Measurements from ENCODE around the gene PACS1. TPM values are rescaled to one million over a fixed set of nuclear protein-coding genes. Genes with fewer than 3 reads are reported as not detected.

The PACS1 gene
- total RNA-seq, 1 donor from 2014 or later = 22.6 TPM

GRCh38 chr11:66142370-66143263 lies 72.5 kb downstream of the PACS1 start:
- DNase-seq (ENCODE audit: low read depth in 2 of 2) = no peak

GRCh38 chr11:66143264-66143566 lies 73.1 kb downstream of the PACS1 start:
- no peak for DNase-seq (ENCODE audit: low read depth in 2 of 2)

- DNase-seq (ENCODE audit: low read depth in 2 of 2) = no peak
Observed at GRCh38 chr11:66143996-66144678, 74.1 kb downstream of the PACS1 start.

- peak in 1 of 2 donors; percentile 46 for DNase-seq (ENCODE audit: low read depth in 2 of 2)
Observed at GRCh38 chr11:66146074-66146473, 76.0 kb downstream of the PACS1 start.

- no peak for DNase-seq (ENCODE audit: low read depth in 2 of 2)
Observed at GRCh38 chr11:66146940-66147339, 76.9 kb downstream of the PACS1 start.

GRCh38 chr11:66150140-66150539 lies 80.1 kb downstream of the PACS1 start:
- peak; percentile 43 to 49 for DNase-seq (ENCODE audit: low read depth in 2 of 2)

- DNase-seq (ENCODE audit: low read depth in 2 of 2) = no peak
Observed at GRCh38 chr11:66150725-66151124, 80.7 kb downstream of the PACS1 start.

- no peak for DNase-seq (ENCODE audit: low read depth in 2 of 2)
Observed at GRCh38 chr11:66151273-66151672, 81.2 kb downstream of the PACS1 start.

GRCh38 chr11:66154109-66154508 lies 84.0 kb downstream of the PACS1 start:
- no peak for DNase-seq (ENCODE audit: low read depth in 2 of 2)

- DNase-seq (ENCODE audit: low read depth in 2 of 2) = no peak
Observed at GRCh38 chr11:66155387-66156073, 85.5 kb downstream of the PACS1 start.

- peak; percentile 17 to 26 for DNase-seq (ENCODE audit: low read depth in 2 of 2)
Observed at GRCh38 chr11:66157182-66157864, 87.3 kb downstream of the PACS1 start.

GRCh38 chr11:66158156-66158555 lies 88.1 kb downstream of the PACS1 start:
- DNase-seq (ENCODE audit: low read depth in 2 of 2) = no peak

- DNase-seq (ENCODE audit: low read depth in 2 of 2) = no peak
Observed at GRCh38 chr11:66159324-66159984, 89.4 kb downstream of the PACS1 start.

GRCh38 chr11:66160709-66161108 lies 90.6 kb downstream of the PACS1 start:
- no peak for DNase-seq (ENCODE audit: low read depth in 2 of 2)

GRCh38 chr11:66168289-66168688 lies 98.2 kb downstream of the PACS1 start:
- no peak for DNase-seq (ENCODE audit: low read depth in 2 of 2)

GRCh38 chr11:66172146-66172545 lies 102.1 kb downstream of the PACS1 start:
- no peak for DNase-seq (ENCODE audit: low read depth in 2 of 2)

- no peak for DNase-seq (ENCODE audit: low read depth in 2 of 2)
Observed at GRCh38 chr11:66176650-66177049, 106.6 kb downstream of the PACS1 start.

- no peak for DNase-seq (ENCODE audit: low read depth in 2 of 2)
Observed at GRCh38 chr11:66178183-66178582, 108.1 kb downstream of the PACS1 start.

- no peak for DNase-seq (ENCODE audit: low read depth in 2 of 2)
Observed at GRCh38 chr11:66178871-66179270, 108.8 kb downstream of the PACS1 start.

GRCh38 chr11:66181632-66182315 lies 111.7 kb downstream of the PACS1 start:
- no peak for DNase-seq (ENCODE audit: low read depth in 2 of 2)
